Thymus (tissue), 11 donors: Measurements from ENCODE around the gene MMP28. TPM values are rescaled to one million over a fixed set of nuclear protein-coding genes. Genes with fewer than 3 reads are reported as not detected.
"Not testable (repeated sequence)": the region's sequence is repeated elsewhere in the genome, so short reads cannot be mapped to it uniquely, and the experiment has no call there.

Source experiments
- DNase-seq, 9 donors: peaks; one replicate each; pipeline ENCODE4 v3.0.0-alpha.2; 2013; ENCODE audit warnings: low spot score in 9 of 9, low read depth in 6 of 9, missing footprints in 1 of 9
- H3K27ac ChIP-seq, 2 donors: one replicate each; pipeline ENCODE4 v1.5.1; 2013; ENCODE audit warnings: control low read depth in 1 of 2, low read depth in 1 of 2, low read length in 1 of 2, mild to moderate bottlenecking in 1 of 2, moderate library complexity in 1 of 2
- H3K27me3 ChIP-seq, 2 donors: one replicate each; pipeline ENCODE4 v1.5.1; 2013; ENCODE audit warnings: low read length in 1 of 2; ENCODE audit not compliant: control insufficient read depth in 2 of 2, insufficient read depth in 1 of 2
- H3K36me3 ChIP-seq, 2 donors: one replicate each; pipeline ENCODE4 v1.5.1; 2013; ENCODE audit warnings: low read length in 1 of 2, mild to moderate bottlenecking in 1 of 2, moderate library complexity in 1 of 2; ENCODE audit not compliant: control insufficient read depth in 2 of 2, insufficient read depth in 2 of 2
- H3K4me1 ChIP-seq, 2 donors: one replicate each; pipeline ENCODE4 v1.5.1; 2013; ENCODE audit warnings: low read length in 2 of 2; ENCODE audit not compliant: control insufficient read depth in 2 of 2, insufficient read depth in 2 of 2
- H3K4me3 ChIP-seq, 2 donors: one replicate each; pipeline ENCODE4 v1.5.1; 2013; ENCODE audit warnings: low read length in 2 of 2, control low read depth in 1 of 2, mild to moderate bottlenecking in 1 of 2
- H3K9me3 ChIP-seq, 2 donors: one replicate each; pipeline ENCODE4 v1.5.1; 2013; ENCODE audit warnings: low read length in 1 of 2, mild to moderate bottlenecking in 1 of 2; ENCODE audit not compliant: control insufficient read depth in 2 of 2, insufficient read depth in 1 of 2
- WGBS: extraction: QIAGEN DNeasy Blood & Tissue Kit; methylation state at CpG from one replicate; pipeline ENCODE4 v1.1.7; 2013; 5-methylcytosine and 5-hydroxymethylcytosine counted together
- polyA plus RNA-seq: library from polyadenylated mRNA; stranded (reverse); fragments of 200-250 nt; gene quantifications from one replicate; pipeline ENCODE4 v1.2.3, GENCODE V29; 2013
- total RNA-seq: library from RNA; stranded (reverse); fragments of 120-200 nt; gene quantifications from one replicate; pipeline ENCODE4 v1.2.4, GENCODE V29; 2013
- donor health status: healthy.

Gene MMP28
- total and polyA plus RNA-seq, 2 donors = 1.1 to 4.7 TPM

GRCh38 chr17:35764123-35764991, 31.1 kb downstream of the MMP28 start:
- no peaks in the 10 kb centered on the region for H3K36me3 ChIP-seq
- peak overlapping the region; percentile 59 to 71 for H3K4me3 ChIP-seq
- DNase-seq = peak; percentile 62 to 93 (median 84)
- H3K9me3 ChIP-seq = no peaks in the 10 kb centered on the region
- peak overlapping the region; percentile 84 to 91 for H3K27ac ChIP-seq
- peaks cover 8 to 13% of the 10 kb centered on the region in 2 donors for H3K4me1 ChIP-seq
- 2% methylated on average over 75 of the region's 75 CpGs for WGBS
- peaks cover 0 to 2% of the 10 kb centered on the region in 2 donors for H3K27me3 ChIP-seq

DNA sequence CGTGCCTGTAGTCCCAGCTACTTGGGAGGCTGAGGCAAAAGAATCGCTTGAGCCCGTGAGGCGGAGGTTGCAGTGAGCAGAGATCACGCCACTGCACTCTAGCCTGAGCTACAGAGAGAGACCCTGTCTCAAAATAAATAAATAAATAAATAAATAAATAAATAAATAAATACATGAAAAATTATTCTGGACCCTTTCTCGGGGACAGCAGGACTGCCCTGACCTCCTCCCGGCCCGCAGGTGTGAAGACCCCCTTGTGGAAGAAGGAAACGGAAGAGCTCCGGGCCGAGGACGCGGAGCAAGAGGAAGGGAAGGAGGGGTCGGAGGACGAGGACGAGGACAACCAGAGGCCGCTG, 31.7 kb downstream of the MMP28 start:
- H3K27me3 ChIP-seq = peaks cover 0 to 2% of the 10 kb centered on the region in 2 donors
- H3K36me3 ChIP-seq = no peaks in the 10 kb centered on the region
- peak overlapping the region in 1 of 2 donors; percentile 37 for H3K27ac ChIP-seq
- H3K9me3 ChIP-seq = no peaks in the 10 kb centered on the region
- 33% methylated on average over 17 of the region's 17 CpGs for WGBS
- peak overlapping the region; percentile 59 to 71 for H3K4me3 ChIP-seq
- peaks cover 8 to 13% of the 10 kb centered on the region in 2 donors for H3K4me1 ChIP-seq
- no peak for DNase-seq

DNA sequence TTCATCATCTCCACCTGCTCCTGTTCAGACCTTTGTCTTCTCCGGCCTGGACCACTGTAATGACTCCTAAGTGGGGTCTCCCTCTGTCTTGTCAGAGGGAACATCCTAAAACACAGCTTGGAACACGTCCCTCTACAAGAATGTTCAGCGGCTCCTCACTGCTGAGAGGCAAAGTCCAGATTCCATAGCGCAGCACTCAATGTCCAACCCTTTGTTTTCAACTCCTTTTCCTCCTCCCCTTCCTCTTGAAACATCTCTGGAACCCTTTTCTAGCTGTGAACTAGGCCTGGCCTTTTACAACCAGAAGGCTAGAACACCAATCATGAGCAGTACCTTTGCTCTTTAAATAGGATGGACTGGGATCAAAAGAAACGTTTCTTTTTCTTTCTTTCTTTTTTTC, 33.8 kb downstream of the MMP28 start:
- DNase-seq = no peak
- Histone ChIP-seq H3K9me3 (no peaks in the 10 kb centered on the region), H3K4me1 (peaks cover 8 to 13% of the 10 kb centered on the region in 2 donors), H3K27ac (no peak overlapping the region), H3K4me3 (no peak overlapping the region), H3K27me3 (peaks cover 0 to 2% of the 10 kb centered on the region in 2 donors), H3K36me3 (no peaks in the 10 kb centered on the region)
- 96% methylated on average over 5 of the region's 5 CpGs for WGBS

GRCh38 chr17:35760587-35760986, 34.9 kb downstream of the MMP28 start, which contains the start of gene C17orf50:
Gene C17orf50 (plus strand): TSS chr17:35760887. CDS start chr17:35760942, 55 bp downstream.
- 98% methylated on average over 1 of the region's 1 CpG for WGBS
- H3K27ac ChIP-seq = no peak within 1 kb of the TSS
- no peaks in the 10 kb centered on the region for H3K9me3 ChIP-seq
- H3K27me3 ChIP-seq = peaks cover 0 to 2% of the 10 kb centered on the region in 2 donors
- H3K4me1 ChIP-seq = peaks cover 8 to 13% of the 10 kb centered on the region in 2 donors
- H3K36me3 ChIP-seq = no peaks in the 10 kb centered on the region
- no peak for DNase-seq
- no peak within 1 kb of the TSS for H3K4me3 ChIP-seq

GRCh38 chr17:35757243-35757642, 38.2 kb downstream of the MMP28 start:
- no peak overlapping the region for H3K4me3 ChIP-seq
- H3K9me3 ChIP-seq = no peaks in the 10 kb centered on the region
- DNase-seq = no peak

GRCh38 chr17:35752945-35753764, 42.3 kb downstream of the MMP28 start, which contains the start of gene GAS2L2:
Gene GAS2L2 (minus strand): TSS chr17:35753239. CDS start chr17:35752850, 389 bp downstream.
- H3K9me3 ChIP-seq = no peaks in the 10 kb centered on the region
- H3K27ac ChIP-seq = no peak within 1 kb of the TSS
- no peak for DNase-seq
- WGBS = 70% methylated on average over 9 of the region's 9 CpGs
- H3K4me1 ChIP-seq = peaks cover 4 to 8% of the 10 kb centered on the region in 2 donors
- H3K27me3 ChIP-seq = peaks cover 9 to 42% of the 10 kb centered on the region in 2 donors
- no peak within 1 kb of the TSS for H3K4me3 ChIP-seq
- no peaks in the 10 kb centered on the region for H3K36me3 ChIP-seq

More at GRCh38 chr17:35757243-35757642, 38.2 kb downstream of the MMP28 start:
- Histone ChIP-seq H3K4me1 (no peaks in the 10 kb centered on the region), H3K27ac (no peak overlapping the region), H3K36me3 (no peaks in the 10 kb centered on the region), H3K27me3 (peaks cover 0 to 9% of the 10 kb centered on the region in 2 donors)

GRCh38 chr17:35752471-35752870, 43.0 kb downstream of the MMP28 start:
- Histone ChIP-seq H3K27me3 (peaks cover 9 to 42% of the 10 kb centered on the region in 2 donors), H3K4me1 (peaks cover 4 to 8% of the 10 kb centered on the region in 2 donors), H3K4me3 (no peak overlapping the region), H3K27ac (no peak overlapping the region), H3K9me3 (no peaks in the 10 kb centered on the region), H3K36me3 (no peaks in the 10 kb centered on the region)
- 54% methylated on average over 16 of the region's 16 CpGs for WGBS
- DNase-seq = no peak

DNA sequence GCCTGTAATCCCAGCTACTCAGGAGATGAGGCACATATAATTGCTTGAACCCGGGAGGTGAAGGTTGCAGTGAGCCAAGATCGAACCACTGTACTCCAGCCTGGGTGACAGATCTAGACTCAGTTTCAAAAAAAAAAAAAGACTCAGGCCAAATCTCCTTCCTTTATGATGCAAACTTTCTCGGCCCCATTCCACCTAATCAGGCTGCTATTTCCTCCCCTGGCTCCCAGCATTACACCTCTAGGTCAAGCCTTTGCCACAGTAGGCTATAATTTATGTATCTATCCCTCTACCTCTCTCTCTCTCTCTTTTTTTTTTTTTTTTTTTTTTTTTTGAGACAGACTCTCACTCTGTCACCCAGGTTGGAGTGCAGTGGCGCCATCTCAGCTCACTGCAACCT, 43.9 kb downstream of the MMP28 start:
- not testable (repeated sequence) for H3K9me3 ChIP-seq, H3K4me1 ChIP-seq, DNase-seq, H3K36me3 ChIP-seq, H3K27ac ChIP-seq, H3K4me3 ChIP-seq
- 96% methylated on average over 4 of the region's 4 CpGs for WGBS
- peaks cover 9 to 42% of the 10 kb centered on the region in 2 donors for H3K27me3 ChIP-seq
